GM12891 (cell line): ENCODE results near the gene RAB3A.

ENCODE experiments used
- POLR2A ChIP-seq: IDR thresholded peaks from 2 replicates; pipeline ENCODE4 v1.6.1; 2011; ENCODE audit warnings: low read depth, low read length, control low read depth
- POLR2AphosphoS5 ChIP-seq: IDR thresholded peaks from 2 replicates; pipeline ENCODE4 v1.6.1; 2011; ENCODE audit warnings: low read depth, low read length, control low read depth
- POU2F2 ChIP-seq: IDR thresholded peaks from 2 replicates; pipeline ENCODE4 v1.6.1; 2011; ENCODE audit warnings: low read depth, mild to moderate bottlenecking, control low read depth, low read length, moderate library complexity
- SPI1 ChIP-seq: IDR thresholded peaks from 2 replicates; pipeline ENCODE4 v1.6.1; 2011; ENCODE audit warnings: low read depth, low read length, control low read depth
- TAF1 ChIP-seq: IDR thresholded peaks from 2 replicates; pipeline ENCODE4 v1.6.1; 2011; ENCODE audit warnings: low read depth, low read length, control low read depth

GRCh38 chr19:18252370-18252717, 48.5 kb upstream of the RAB3A start:
- TF ChIP-seq POLR2AphosphoS5, result no peak
- TF ChIP-seq POLR2A, result no peak
- no peak for TF ChIP-seq TAF1
- TF ChIP-seq SPI1, result no peak
- no peak for TF ChIP-seq POU2F2
